Stomach (tissue), 9 donors: ENCODE measurements around the gene CD40. TPM values are rescaled to one million over a fixed set of nuclear protein-coding genes. Genes with fewer than 3 reads are reported as not detected.

ENCODE experiments used
- DNase-seq, 2 donors: peaks; one replicate each; pipeline versions ENCODE4 v3.0.0 to v3.0.0-alpha.2; 2013 to 2019
- H3K27ac ChIP-seq, 5 donors: fragments of 200-600 bp in 4 of 5; sonication (generic) in 4 of 5; one replicate each; pipeline ENCODE4 v1.5.1; 2013 to 2019; ENCODE audit warnings: mild to moderate bottlenecking in 1 of 5, moderate library complexity in 1 of 5
- H3K27me3 ChIP-seq, 3 donors: fragments of 200-600 bp; sonication (generic); one replicate each; pipeline ENCODE4 v1.5.1; 2017 to 2019; ENCODE audit warnings: mixed run types in 1 of 3
- H3K36me3 ChIP-seq, 4 donors: fragments of 200-600 bp; sonication (generic); 1 replicate in 3 of 4; 2 replicates in 1 of 4; pipeline ENCODE4 v1.5.1; 2016 to 2019
- H3K4me1 ChIP-seq, 4 donors: fragments of 200-600 bp; sonication (generic); one replicate each; pipeline ENCODE4 v1.5.1; 2016 to 2019
- H3K4me3 ChIP-seq, 4 donors: fragments of 200-600 bp; sonication (generic) in 3 of 4; one replicate each; pipeline ENCODE4 v1.5.1; 2016 to 2019; ENCODE audit warnings: mild to moderate bottlenecking in 1 of 4
- H3K9me3 ChIP-seq, 4 donors: fragments of 200-600 bp; sonication (generic); one replicate each; pipeline ENCODE4 v1.5.1; 2016 to 2019
- CTCF ChIP-seq, 7 experiments: fragments of 450-650 bp in 4 of 7; fragments of 200-600 bp in 3 of 7; sonication (generic) in 3 of 7; IDR thresholded peaks; one replicate each; pipeline ENCODE4 v1.5.1; 2016 to 2019; ENCODE audit warnings: antibody characterized with exemption in 7 of 7, control low read depth in 2 of 7, mild to moderate bottlenecking in 1 of 7
- EP300 ChIP-seq: sonication (generic); formaldehyde crosslinking; IDR thresholded peaks from one replicate; pipeline ENCODE4 v1.6.1; 2017; ENCODE audit warnings: antibody characterized with exemption
- POLR2A ChIP-seq, 4 donors: fragments of 450-650 bp; IDR thresholded peaks; one replicate each; pipeline ENCODE4 v1.6.1; 2016; ENCODE audit warnings: antibody characterized with exemption in 4 of 4, control low read depth in 2 of 4, mild to moderate bottlenecking in 1 of 4, moderate library complexity in 1 of 4
- POLR2AphosphoS5 ChIP-seq, 3 donors: sonication (generic); formaldehyde crosslinking; IDR thresholded peaks; one replicate each; pipeline ENCODE4 v1.6.1; 2016; ENCODE audit warnings: antibody characterized with exemption in 3 of 3
- WGBS, 5 donors: extraction: QIAGEN DNeasy Blood & Tissue Kit in 3 of 5; methylation state at CpG; one replicate each; pipeline versions ENCODE4 v1.1.5 to v1.1.7; 2013 to 2018; 5-methylcytosine and 5-hydroxymethylcytosine counted together
- intact Hi-C: fragments of 100-400 bp; cut with DNase I; formaldehyde crosslinking; loops from one replicate; pipeline ENCODE4 v1.15.1; 2023; ENCODE audit warnings: low total_unique reads
- polyA plus RNA-seq, 3 donors: library from polyadenylated mRNA; stranded (reverse); fragments of 200-250 nt; gene quantifications; one replicate each; pipeline ENCODE4 v1.2.3, GENCODE V29; 2013
- total RNA-seq, 5 donors: library from RNA; depleted of rRNA; stranded (reverse); fragments of >200 nt; gene quantifications; one replicate each; pipeline versions ENCODE4 v1.1.0 to v1.2.3, GENCODE V29; 2014 to 2016
- donor health status: healthy with polysubstance abuse.
- donor health status: Bipolar disorder and iron deficiency.
- donor health status: healthy.

CD40 gene
- total and polyA plus RNA-seq, 8 donors, result 2.8 to 19.9 (median 5.3) TPM; not detected in 1

- TF ChIP-seq EP300 (no peak), CTCF (IDR thresholded peaks at IDR 0.05) (no peak), POLR2AphosphoS5 (IDR thresholded peaks at IDR 0.05) (no peak), POLR2A (IDR thresholded peaks at IDR 0.05) (no peak)
- H3K27ac ChIP-seq, result no peak overlapping the region
- no peaks in the 10 kb centered on the region for H3K9me3 ChIP-seq
- intact Hi-C loops, result no loop called here
- H3K4me3 ChIP-seq, result no peak overlapping the region
- WGBS, 5 donors, result 64 to 74% (median 70%) methylated on average over 2 of the region's 2 CpGs
- no peak for DNase-seq
- peaks cover 0 to 26% (median 22%) of the 10 kb centered on the region in 4 donors for H3K4me1 ChIP-seq
- H3K36me3 ChIP-seq, result no peaks in the 10 kb centered on the region
- peaks cover 0 to 8% (median 0%) of the 10 kb centered on the region in 3 donors for H3K27me3 ChIP-seq
These were observed 3.7 kb upstream of the CD40 start for GRCh38 chr20:46114449-46114848.

GRCh38 chr20:46118481-46119020 is 437 bp downstream of the CD40 start:
- peaks cover 8 to 17% (median 16%) of the 10 kb centered on the region in 4 donors for H3K36me3 ChIP-seq
- intact Hi-C loops, result no loop called here
- peak overlapping the region; percentile 79 to 88 (median 80) for H3K27ac ChIP-seq
- peak; percentile 28 to 34 for DNase-seq
- H3K4me1 ChIP-seq, result peaks cover 0 to 50% (median 36%) of the 10 kb centered on the region in 4 donors
- H3K9me3 ChIP-seq, result no peaks in the 10 kb centered on the region
- H3K27me3 ChIP-seq, result no peaks in the 10 kb centered on the region
- WGBS, 5 donors, result 18 to 44% (median 26%) methylated on average over 4 to 15 of the region's 15 CpGs
- peak overlapping the region; percentile 50 to 58 (median 56) for H3K4me3 ChIP-seq
- no peak for TF ChIP-seq EP300

DNA sequence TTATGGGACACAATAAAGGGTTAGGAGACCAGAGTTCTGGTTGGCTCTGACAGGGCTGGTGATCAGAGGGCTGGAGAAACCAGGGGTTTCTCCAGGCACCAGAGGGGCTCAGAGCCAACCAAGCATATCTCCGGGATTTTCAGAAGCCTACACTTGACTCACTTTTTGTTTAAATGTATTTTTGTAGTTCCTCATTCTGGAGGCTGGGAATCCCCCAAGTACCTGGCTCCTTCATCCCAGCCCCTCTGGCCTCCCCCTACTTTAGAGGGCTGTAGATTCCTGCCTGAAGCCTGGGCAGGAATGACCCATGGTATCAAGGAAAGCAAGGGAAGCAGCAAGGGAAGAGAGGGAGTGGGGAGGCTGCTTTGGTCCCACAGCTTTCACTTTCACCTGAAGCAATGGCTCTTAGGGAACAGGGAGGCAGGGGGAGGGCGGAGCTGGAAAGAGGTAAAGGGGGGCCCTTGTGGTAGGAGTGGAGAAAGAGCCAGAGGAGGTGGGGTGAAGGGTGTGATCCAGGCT is 973 bp downstream of the CD40 start:
- no peak for TF ChIP-seq POLR2A (IDR thresholded peaks at IDR 0.05)
- TF ChIP-seq CTCF (IDR thresholded peaks at IDR 0.05), result no peak
- no peak for TF ChIP-seq POLR2AphosphoS5 (IDR thresholded peaks at IDR 0.05)
- TF ChIP-seq EP300, result no peak
- peaks cover 0 to 50% (median 36%) of the 10 kb centered on the region in 4 donors for H3K4me1 ChIP-seq
- no peaks in the 10 kb centered on the region for H3K9me3 ChIP-seq
- WGBS, 5 donors, result 37 to 59% (median 49%) methylated on average over 2 of the region's 2 CpGs
- peak overlapping the region; percentile 79 to 88 (median 80) for H3K27ac ChIP-seq
- H3K36me3 ChIP-seq, result peaks cover 8 to 22% (median 21%) of the 10 kb centered on the region in 4 donors
- intact Hi-C loops, result no loop called here
- peak in 1 of 2 donors; percentile 23 for DNase-seq
- H3K4me3 ChIP-seq, result peak overlapping the region; percentile 50 to 58 (median 56)
- H3K27me3 ChIP-seq, result no peaks in the 10 kb centered on the region

DNA sequence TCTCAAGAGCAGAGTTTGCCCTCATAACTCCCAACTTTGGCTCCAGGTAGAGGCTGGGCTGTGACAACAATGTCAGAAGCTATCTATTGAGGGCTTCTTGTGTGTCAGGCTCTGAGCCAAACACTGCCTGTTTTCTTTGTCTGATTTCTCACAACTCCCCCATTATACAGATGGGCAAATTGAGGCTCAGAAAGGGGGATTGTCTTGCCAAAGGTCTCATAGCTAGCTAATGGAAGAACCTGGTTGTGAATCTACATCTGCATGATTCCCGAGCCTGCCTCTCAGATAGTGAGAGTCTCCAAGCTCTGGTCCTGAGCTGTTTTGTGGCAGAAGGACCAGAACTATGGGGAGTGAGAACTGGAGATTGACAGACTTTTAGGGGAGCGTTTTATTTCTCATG is 1.4 kb downstream of the CD40 start:
- TF ChIP-seq CTCF (IDR thresholded peaks at IDR 0.05) (no peak), POLR2AphosphoS5 (IDR thresholded peaks at IDR 0.05) (no peak), EP300 (no peak), POLR2A (IDR thresholded peaks at IDR 0.05) (no peak)
- Histone ChIP-seq H3K9me3 (no peaks in the 10 kb centered on the region), H3K4me3 (peak overlapping the region in 1 of 4 donors; percentile 58), H3K27me3 (no peaks in the 10 kb centered on the region), H3K36me3 (peaks cover 8 to 27% (median 25%) of the 10 kb centered on the region in 4 donors), H3K4me1 (peaks cover 0 to 50% (median 36%) of the 10 kb centered on the region in 4 donors), H3K27ac (peak overlapping the region in 4 of 5 donors; percentile 79 to 88 (median 84))
- peak in 1 of 2 donors; percentile 8 for DNase-seq
- WGBS, 5 donors, result 78 to 89% (median 86%) methylated on average over 2 of the region's 2 CpGs
- intact Hi-C loops, result no loop called here

GRCh38 chr20:46120136-46120535 is 2.0 kb downstream of the CD40 start:
- peaks cover 8 to 32% (median 30%) of the 10 kb centered on the region in 4 donors for H3K36me3 ChIP-seq
- no peak for TF ChIP-seq POLR2AphosphoS5 (IDR thresholded peaks at IDR 0.05)
- TF ChIP-seq POLR2A (IDR thresholded peaks at IDR 0.05), result no peak
- no peak for TF ChIP-seq CTCF (IDR thresholded peaks at IDR 0.05)
- no peak for TF ChIP-seq EP300
- peaks cover 0 to 50% (median 36%) of the 10 kb centered on the region in 4 donors for H3K4me1 ChIP-seq
- no peak for DNase-seq
- peak overlapping the region in 1 of 5 donors; percentile 42 for H3K27ac ChIP-seq
- WGBS, 5 donors, result 86 to 97% (median 87%) methylated on average over 2 of the region's 2 CpGs
- H3K9me3 ChIP-seq, result no peaks in the 10 kb centered on the region
- intact Hi-C loops, result no loop called here
- H3K4me3 ChIP-seq, result no peak overlapping the region
- H3K27me3 ChIP-seq, result no peaks in the 10 kb centered on the region
